GM23338 (cell line): Measurements from ENCODE around the gene NAGA. TPM values are rescaled to one million over a fixed set of nuclear protein-coding genes. Genes with fewer than 3 reads are reported as not detected.

ENCODE experiments used
- ATAC-seq: fragments of 200-7000 bp; cut with Tn5 transposase; 3 replicates; pipeline ENCODE4 v1.9.1; 2020
- DNase-seq: peaks from one replicate; pipeline ENCODE4 v3.0.0-alpha.2; 2015; ENCODE audit warnings: low spot score
- H2AFZ ChIP-seq: fragments of 200-600 bp; sonication (generic); 2 replicates; pipeline ENCODE4 v1.8.0; 2016; ENCODE audit warnings: antibody characterized with exemption, mild to moderate bottlenecking, moderate library complexity
- H3F3A ChIP-seq: fragments of 200-600 bp; sonication (generic); replicated peaks from 2 replicates; pipeline ENCODE4 v1.8.0; 2017; ENCODE audit warnings: antibody characterized with exemption, mixed run types, low read depth
- H3K27ac ChIP-seq: fragments of 200-600 bp; sonication (generic); 2 replicates; pipeline ENCODE4 v1.6.1; 2016; ENCODE audit warnings: low read depth
- H3K27me3 ChIP-seq: fragments of 200-600 bp; sonication (generic); 2 replicates; pipeline ENCODE4 v1.8.0; 2016; ENCODE audit warnings: mild to moderate bottlenecking, mixed run types, moderate library complexity; ENCODE audit not compliant: insufficient read depth
- H3K36me3 ChIP-seq: fragments of 200-600 bp; sonication (generic); 2 replicates; pipeline ENCODE4 v1.8.0; 2016; ENCODE audit warnings: mild to moderate bottlenecking; ENCODE audit not compliant: insufficient read depth
- H3K4me1 ChIP-seq: fragments of 200-600 bp; sonication (generic); 2 replicates; pipeline ENCODE4 v1.8.0; 2016; ENCODE audit warnings: mild to moderate bottlenecking, moderate library complexity; ENCODE audit not compliant: insufficient read depth
- H3K4me2 ChIP-seq: fragments of 200-600 bp; sonication (generic); 2 replicates; pipeline ENCODE4 v1.7.1; 2017; ENCODE audit warnings: mixed run types
- H3K4me3 ChIP-seq: fragments of 200-600 bp; sonication (generic); 2 replicates; pipeline ENCODE4 v1.6.1; 2016; ENCODE audit warnings: mixed run types
- H3K79me2 ChIP-seq: fragments of 200-600 bp; sonication (generic); replicated peaks from 2 replicates; pipeline ENCODE4 v1.8.0; 2017; ENCODE audit warnings: mild to moderate bottlenecking; ENCODE audit not compliant: insufficient read depth
- H3K9me2 ChIP-seq: fragments of 200-600 bp; sonication (generic); 2 replicates; pipeline ENCODE4 v1.8.0; 2017; ENCODE audit not compliant: insufficient read depth
- H4K20me1 ChIP-seq: fragments of 200-600 bp; sonication (generic); replicated peaks from 2 replicates; pipeline ENCODE4 v1.8.0; 2017; ENCODE audit warnings: mild to moderate bottlenecking; ENCODE audit not compliant: insufficient read depth
- H3K27ac Mint-ChIP-seq: 2 replicates; pipeline ENCODE4 v1.8.0; 2020; ENCODE audit warnings: inconsistent platforms, mild to moderate bottlenecking, moderate library complexity, mixed read lengths
- H3K27me3 Mint-ChIP-seq: 3 replicates; pipeline ENCODE4 v1.8.0; 2022; ENCODE audit warnings: low read depth, mild to moderate bottlenecking, moderate library complexity, mixed read lengths, inconsistent platforms; ENCODE audit not compliant: insufficient read depth, poor library complexity
- H3K36me3 Mint-ChIP-seq: 3 replicates; pipeline ENCODE4 v1.8.0; 2021; ENCODE audit warnings: low read depth, mild to moderate bottlenecking, inconsistent platforms, moderate library complexity, mixed read lengths
- H3K4me1 Mint-ChIP-seq: 3 replicates; pipeline ENCODE4 v1.8.0; 2020; ENCODE audit warnings: mild to moderate bottlenecking, inconsistent platforms, mixed read lengths
- H3K4me3 Mint-ChIP-seq: 3 replicates; pipeline ENCODE4 v1.8.0; 2021; ENCODE audit warnings: moderate library complexity, mild to moderate bottlenecking, inconsistent platforms, mixed read lengths
- H3K9me3 Mint-ChIP-seq: 3 replicates; pipeline ENCODE4 v1.8.0; 2020; ENCODE audit warnings: moderate library complexity, mild to moderate bottlenecking, inconsistent platforms, mixed read lengths
- ETS1 ChIP-seq: IDR thresholded peaks from 2 replicates; pipeline ENCODE4 v1.6.1; 2016; ENCODE audit warnings: antibody characterized with exemption
- EZH2phosphoT487 ChIP-seq: fragments of 200-600 bp; sonication (generic); IDR thresholded peaks from one replicate; pipeline ENCODE4 v1.8.1; 2018; ENCODE audit warnings: antibody characterized with exemption; ENCODE audit not compliant: unreplicated experiment
- NANOG ChIP-seq: IDR thresholded peaks from 2 replicates; pipeline ENCODE4 v1.6.1; 2016; ENCODE audit warnings: antibody characterized with exemption, borderline replicate concordance
- POLR2AphosphoS5 ChIP-seq: IDR thresholded peaks from 2 replicates; pipeline ENCODE4 v1.6.1; 2016; ENCODE audit warnings: antibody characterized with exemption, low read depth
- REST ChIP-seq: IDR thresholded peaks from one replicate; pipeline ENCODE4 v1.6.1; 2018; ENCODE audit warnings: antibody characterized with exemption; ENCODE audit not compliant: unreplicated experiment
- STAT1 ChIP-seq: IDR thresholded peaks from one replicate; pipeline ENCODE4 v1.6.1; 2016; ENCODE audit warnings: antibody characterized with exemption; ENCODE audit not compliant: unreplicated experiment
- ZNF114 ChIP-seq: fragments of 250-450 bp; sonication (Bioruptor Pico); IDR thresholded peaks from 2 replicates; pipeline ENCODE4 v1.5.0; 2020; ENCODE audit warnings: mild to moderate bottlenecking, moderate library complexity
- ZNF462 ChIP-seq: fragments of 250-450 bp; sonication (Bioruptor Pico); IDR thresholded peaks from 2 replicates; pipeline ENCODE4 v1.5.0; 2020; ENCODE audit warnings: mild to moderate bottlenecking, moderate library complexity
- polyA plus RNA-seq: library from polyadenylated mRNA; unstranded; fragments of >200 nt; fragmentation: Nextera tagmentation; extraction: Ambion mirVana; gene quantifications from 2 replicates; pipeline ENCODE4 v1.2.1, GENCODE V29; 2016
- total RNA-seq: library from RNA; depleted of rRNA; stranded (reverse); fragments of >200 nt; shearing (Covaris generic); gene quantifications from 2 replicates; pipeline ENCODE4 v1.2.3, GENCODE V29; 2014

The NAGA gene
- total and polyA plus RNA-seq, 2 experiments from 2014 or later = 6.3 to 21.4 TPM

GRCh38 chr22:42026705-42027104 lies 43.9 kb downstream of the NAGA start:
- Histone ChIP-seq H3K4me3 (no peak overlapping the region), H3K36me3 (no peaks in the 10 kb centered on the region), H4K20me1 (no peaks in the 10 kb centered on the region), H3K27me3 (no peaks in the 10 kb centered on the region), H3K9me2 (peaks cover 5% of the 10 kb centered on the region; the same call in 1 of the 2 replicates), H2AFZ (peak overlapping the region; percentile 94; the same call in 1 of the 2 replicates), H3F3A (no peaks in the 10 kb centered on the region), H3K4me2 (no peak overlapping the region), H3K27ac (no peak overlapping the region), H3K79me2 (no peaks in the 10 kb centered on the region), H3K4me1 (no peaks in the 10 kb centered on the region)
- Mint-ChIP-seq H3K9me3 (no peaks in the 10 kb centered on the region), H3K4me3 (no peak overlapping the region), H3K36me3 (no peaks in the 10 kb centered on the region), H3K27ac (no peak overlapping the region), H3K27me3 (peaks cover 8% of the 10 kb centered on the region), H3K4me1 (no peaks in the 10 kb centered on the region)
- DNase-seq = peak; percentile 51
- peak; percentile 69 for ATAC-seq
- TF ChIP-seq EZH2phosphoT487 (no peak), POLR2AphosphoS5 (no peak), ETS1 (no peak), STAT1 (no peak), ZNF462 (CRISPR knock-in tag) (no peak), ZNF114 (CRISPR knock-in tag) (no peak), REST (no peak), NANOG (no peak)
